HG02840 (cell line): ENCODE results near the gene RTN4R.
A peak's percentile ranks its signal among the peaks of the same experiment; 100 is the strongest.

Experiments used
- ATAC-seq: cut with Tn5 transposase; IDR thresholded peaks from one replicate; pipeline ENCODE4 v1.9.1; 2021; ENCODE audit warnings: mild to moderate bottlenecking, moderate library complexity, moderate number of reproducible peaks; ENCODE audit not compliant: unreplicated experiment, low FRiP score

RTN4R gene

GRCh38 chr22:20219667-20220628 is 48.2 kb downstream of the RTN4R start:
- ATAC-seq, result no peak

- no peak for ATAC-seq
These were observed 49.1 kb downstream of the RTN4R start for GRCh38 chr22:20218987-20219386.

- no peak for ATAC-seq
These were observed 49.7 kb downstream of the RTN4R start for GRCh38 chr22:20218326-20218872.

- ATAC-seq, result no peak
These were observed 50.6 kb downstream of the RTN4R start for GRCh38 chr22:20217563-20217962.

- ATAC-seq, result no peak
These were observed 51.1 kb downstream of the RTN4R start for GRCh38 chr22:20216863-20217499.

GRCh38 chr22:20215742-20216141 is 52.4 kb downstream of the RTN4R start:
- no peak for ATAC-seq

- no peak for ATAC-seq
These were observed 53.3 kb downstream of the RTN4R start for GRCh38 chr22:20214853-20215252.

- no peak for ATAC-seq
These were observed 54.0 kb downstream of the RTN4R start for GRCh38 chr22:20213833-20214708.

- no peak for ATAC-seq
These were observed 55.1 kb downstream of the RTN4R start for GRCh38 chr22:20212754-20213699.

GRCh38 chr22:20211997-20212753 is 55.9 kb downstream of the RTN4R start:
- ATAC-seq, result no peak

GRCh38 chr22:20211409-20211996 is 56.6 kb downstream of the RTN4R start:
- no peak for ATAC-seq

GRCh38 chr22:20210473-20211059 is 57.6 kb downstream of the RTN4R start:
- no peak for ATAC-seq

- no peak for ATAC-seq
These were observed 58.3 kb downstream of the RTN4R start for GRCh38 chr22:20209761-20210250.

GRCh38 chr22:20208713-20209310 is 59.3 kb downstream of the RTN4R start:
- ATAC-seq, result no peak

- ATAC-seq, result no peak
These were observed 60.7 kb downstream of the RTN4R start for GRCh38 chr22:20207277-20208025.

- peak; percentile 14 for ATAC-seq
These were observed 61.4 kb downstream of the RTN4R start for GRCh38 chr22:20206709-20207215.
